Osteoblast (primary cell): ENCODE results near the gene SESTD1. TPM values are rescaled to one million over a fixed set of nuclear protein-coding genes. Genes with fewer than 3 reads are reported as not detected.

Source experiments
- DNase-seq: peaks from one replicate; pipeline ENCODE4 v3.0.0; 2011; ENCODE audit warnings: low spot score, mixed read lengths; ENCODE audit not compliant: insufficient read length; ENCODE audit errors: missing footprints
- H2AFZ ChIP-seq: 2 replicates; pipeline ENCODE4 v1.6.0; 2011; ENCODE audit warnings: mild to moderate bottlenecking, low read length
- H3K27ac ChIP-seq: 2 replicates; pipeline ENCODE4 v1.5.1; 2011; ENCODE audit warnings: mild to moderate bottlenecking, low read depth, low read length, moderate library complexity
- H3K27me3 ChIP-seq: 2 replicates; pipeline ENCODE4 v1.6.0; 2012; ENCODE audit warnings: mild to moderate bottlenecking, control low read depth, inconsistent platforms, low read length, moderate library complexity; ENCODE audit not compliant: insufficient read depth
- H3K36me3 ChIP-seq: 2 replicates; pipeline ENCODE4 v1.5.1; 2011; ENCODE audit warnings: mild to moderate bottlenecking, low read length, control low read depth, moderate library complexity; ENCODE audit not compliant: insufficient read depth
- H3K4me1 ChIP-seq: 2 replicates; pipeline ENCODE4 v1.5.1; 2011; ENCODE audit warnings: mild to moderate bottlenecking, low read length, control low read depth, moderate library complexity; ENCODE audit not compliant: insufficient read depth
- H3K4me2 ChIP-seq: 2 replicates; pipeline ENCODE4 v1.6.0; 2011; ENCODE audit warnings: mild to moderate bottlenecking, low read length; ENCODE audit not compliant: insufficient read depth
- H3K4me3 ChIP-seq: fragments of 200-600 bp; sonication (generic); 3 replicates; pipeline ENCODE4 v1.5.1; 2012; ENCODE audit warnings: mild to moderate bottlenecking, low read length, inconsistent platforms; ENCODE audit not compliant: insufficient read depth
- H3K79me2 ChIP-seq: 2 replicates; pipeline ENCODE4 v1.6.0; 2012; ENCODE audit warnings: mild to moderate bottlenecking, low read length, control low read depth, inconsistent platforms; ENCODE audit not compliant: insufficient read depth
- H3K9me3 ChIP-seq: 2 replicates; pipeline ENCODE4 v1.5.1; 2011; ENCODE audit warnings: low read depth, low read length, control low read depth
- H4K20me1 ChIP-seq: 2 replicates; pipeline ENCODE4 v1.6.0; 2012; ENCODE audit warnings: mild to moderate bottlenecking, low read length, control low read depth; ENCODE audit not compliant: insufficient read depth
- CTCF ChIP-seq: IDR thresholded peaks from 2 replicates; pipeline ENCODE4 v1.5.1; 2011; ENCODE audit warnings: mild to moderate bottlenecking, low read depth, low read length, moderate library complexity; ENCODE audit errors: extremely low read depth
- total RNA-seq: library from RNA; depleted of rRNA; stranded (reverse); fragments of >200 nt; gene quantifications from 2 replicates; pipeline ENCODE4 v1.2.3, GENCODE V29; 2012

Gene SESTD1
- total RNA-seq, 1 donor = 51.0 TPM

- no peak for TF ChIP-seq CTCF
- Histone ChIP-seq H3K9me3 (no peaks in the 10 kb centered on the region), H3K27ac (no peak overlapping the region), H3K27me3 (no peaks in the 10 kb centered on the region), H3K79me2 (no peaks in the 10 kb centered on the region), H4K20me1 (no peaks in the 10 kb centered on the region), H3K4me3 (no peak overlapping the region), H3K4me1 (no peaks in the 10 kb centered on the region), H3K36me3 (no peaks in the 10 kb centered on the region), H3K4me2 (no peak overlapping the region), H2AFZ (no peak overlapping the region)
- DNase-seq = no peak
Measured at GRCh38 chr2:179307616-179308371, 43.2 kb upstream of the SESTD1 start.

GRCh38 chr2:179305125-179305524, 40.5 kb upstream of the SESTD1 start:
- TF ChIP-seq CTCF = no peak
- Histone ChIP-seq H3K4me1 (no peaks in the 10 kb centered on the region), H3K9me3 (no peaks in the 10 kb centered on the region)

GRCh38 chr2:179304424-179304823, 39.8 kb upstream of the SESTD1 start:
- H3K4me3 ChIP-seq = no peak overlapping the region
- H3K4me1 ChIP-seq = no peaks in the 10 kb centered on the region
- no peaks in the 10 kb centered on the region for H3K79me2 ChIP-seq
- no peak overlapping the region for H2AFZ ChIP-seq
- H3K36me3 ChIP-seq = no peaks in the 10 kb centered on the region
- H3K27ac ChIP-seq = no peak overlapping the region
- H4K20me1 ChIP-seq = no peaks in the 10 kb centered on the region
- DNase-seq = no peak
- no peaks in the 10 kb centered on the region for H3K27me3 ChIP-seq
- no peak overlapping the region for H3K4me2 ChIP-seq
- TF ChIP-seq CTCF = no peak
- H3K9me3 ChIP-seq = no peaks in the 10 kb centered on the region

More at GRCh38 chr2:179305125-179305524, 40.5 kb upstream of the SESTD1 start:
- Histone ChIP-seq H3K27me3 (no peaks in the 10 kb centered on the region), H3K36me3 (no peaks in the 10 kb centered on the region), H3K79me2 (no peaks in the 10 kb centered on the region), H3K4me3 (no peak overlapping the region), H3K27ac (no peak overlapping the region), H2AFZ (no peak overlapping the region), H3K4me2 (no peak overlapping the region), H4K20me1 (no peaks in the 10 kb centered on the region)
- DNase-seq = no peak

- H3K4me2 ChIP-seq = no peak overlapping the region
- H3K27me3 ChIP-seq = no peaks in the 10 kb centered on the region
- H4K20me1 ChIP-seq = no peaks in the 10 kb centered on the region
- no peak overlapping the region for H3K27ac ChIP-seq
- no peak for DNase-seq
- no peaks in the 10 kb centered on the region for H3K36me3 ChIP-seq
- H3K79me2 ChIP-seq = no peaks in the 10 kb centered on the region
- H3K4me1 ChIP-seq = no peaks in the 10 kb centered on the region
- no peak overlapping the region for H3K4me3 ChIP-seq
- no peaks in the 10 kb centered on the region for H3K9me3 ChIP-seq
- no peak for TF ChIP-seq CTCF
- no peak overlapping the region for H2AFZ ChIP-seq
Measured at GRCh38 chr2:179302764-179303571, 38.3 kb upstream of the SESTD1 start.
